ENCODE results near the gene KREMEN1. TPM values are rescaled to one million over a fixed set of nuclear protein-coding genes. Genes with fewer than 3 reads are reported as not detected.
"Not testable (repeated sequence)": the region's sequence is repeated elsewhere in the genome, so short reads cannot be mapped to it uniquely, and the experiment has no call there.

The KREMEN1 gene
- polyA plus RNA-seq, 4 donors, result 1.1 to 24.6 (median 7.0) TPM

- H3K4me1 ChIP-seq (ENCODE audit: control insufficient read depth in 3 of 3, insufficient read depth in 2 of 3, low read depth in 1 of 3, low read length in 2 of 3), result peaks cover 6 to 35% (median 7%) of the 10 kb centered on the region in 3 donors
- WGBS, 3 donors, result 2 to 8% (median 3%) methylated on average over 28 to 32 of the region's 32 CpGs
- no peaks in the 10 kb centered on the region for H3K9me3 ChIP-seq (ENCODE audit: control insufficient read depth in 2 of 2, insufficient read depth in 1 of 2, low read depth in 1 of 2, low read length in 1 of 2)
- H3K36me3 ChIP-seq (ENCODE audit: control insufficient read depth in 3 of 3, insufficient read depth in 2 of 3, low read depth in 1 of 3, low read length in 3 of 3), result peaks cover 0 to 16% (median 0%) of the 10 kb centered on the region in 3 donors
- peak overlapping the region in 2 of 3 donors; percentile 41 to 93 for H3K27ac ChIP-seq (ENCODE audit: low read depth in 1 of 3, low read length in 2 of 3)
- peak overlapping the region in 2 of 3 donors; percentile 52 to 55 for H3K4me3 ChIP-seq (ENCODE audit: low read depth in 1 of 3, low read length in 3 of 3)
- FAIRE-seq, result no peak
- H3K27me3 ChIP-seq (ENCODE audit: control insufficient read depth in 3 of 3, insufficient read depth in 3 of 3, low read length in 3 of 3), result no peaks in the 10 kb centered on the region
- peak; percentile 74 to 89 for DNase-seq
These were observed 42.1 kb upstream of the KREMEN1 start for GRCh38 chr22:29030618-29031226.

GRCh38 chr22:29031227-29032011, 41.4 kb upstream of the KREMEN1 start:
- H3K27me3 ChIP-seq (ENCODE audit: control insufficient read depth in 3 of 3, insufficient read depth in 3 of 3, low read length in 3 of 3), result no peaks in the 10 kb centered on the region
- peak overlapping the region in 1 of 3 donors; percentile 52 for H3K4me3 ChIP-seq (ENCODE audit: low read depth in 1 of 3, low read length in 3 of 3)
- 34 to 38% (median 35%) methylated on average over 16 to 18 of the region's 18 CpGs for WGBS, 3 donors
- no peaks in the 10 kb centered on the region for H3K9me3 ChIP-seq (ENCODE audit: control insufficient read depth in 2 of 2, insufficient read depth in 1 of 2, low read depth in 1 of 2, low read length in 1 of 2)
- peak overlapping the region in 2 of 3 donors; percentile 41 to 93 for H3K27ac ChIP-seq (ENCODE audit: low read depth in 1 of 3, low read length in 2 of 3)
- DNase-seq (peak in 1 of 2 donors; percentile 68), FAIRE-seq (no peak)
- H3K36me3 ChIP-seq (ENCODE audit: control insufficient read depth in 3 of 3, insufficient read depth in 2 of 3, low read depth in 1 of 3, low read length in 3 of 3), result peaks cover 0 to 14% (median 0%) of the 10 kb centered on the region in 3 donors
- peaks cover 6 to 35% (median 7%) of the 10 kb centered on the region in 3 donors for H3K4me1 ChIP-seq (ENCODE audit: control insufficient read depth in 3 of 3, insufficient read depth in 2 of 3, low read depth in 1 of 3, low read length in 2 of 3)

GRCh38 chr22:29032014-29032475, 40.8 kb upstream of the KREMEN1 start:
- WGBS, 3 donors, result 76 to 82% (median 77%) methylated on average over 8 of the region's 8 CpGs

DNA sequence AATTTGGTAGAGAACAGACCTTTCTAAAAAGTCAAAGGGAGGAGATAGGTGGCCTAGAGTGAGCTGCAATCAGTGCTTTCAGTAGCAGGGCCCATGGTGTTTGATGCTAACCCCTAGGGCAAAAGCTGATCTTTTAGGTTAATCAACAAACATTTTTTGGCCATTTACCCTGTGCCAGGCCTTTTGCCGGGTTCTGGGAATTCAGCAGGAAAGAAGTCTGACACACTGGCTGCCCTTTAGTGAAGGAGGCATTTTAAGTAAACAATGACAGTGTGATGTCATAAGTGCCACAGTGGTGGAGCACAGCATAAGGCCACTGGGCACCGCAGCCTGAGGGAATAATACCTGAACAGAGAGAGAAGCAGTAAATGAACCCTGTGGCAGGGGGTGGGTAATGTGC, 40.3 kb upstream of the KREMEN1 start:
- Histone ChIP-seq H3K27ac (ENCODE audit: low read depth in 1 of 3, low read length in 2 of 3) (peak overlapping the region in 1 of 3 donors; percentile 93), H3K4me1 (ENCODE audit: control insufficient read depth in 3 of 3, insufficient read depth in 2 of 3, low read depth in 1 of 3, low read length in 2 of 3) (peaks cover 6 to 42% (median 7%) of the 10 kb centered on the region in 3 donors), H3K4me3 (ENCODE audit: low read depth in 1 of 3, low read length in 3 of 3) (no peak overlapping the region), H3K9me3 (ENCODE audit: control insufficient read depth in 2 of 2, insufficient read depth in 1 of 2, low read depth in 1 of 2, low read length in 1 of 2) (no peaks in the 10 kb centered on the region), H3K36me3 (ENCODE audit: control insufficient read depth in 3 of 3, insufficient read depth in 2 of 3, low read depth in 1 of 3, low read length in 3 of 3) (peaks cover 0 to 9% (median 0%) of the 10 kb centered on the region in 3 donors), H3K27me3 (ENCODE audit: control insufficient read depth in 3 of 3, insufficient read depth in 3 of 3, low read length in 3 of 3) (no peaks in the 10 kb centered on the region)
- FAIRE-seq (no peak), DNase-seq (no peak)
- WGBS, 3 donors, result 47 to 67% (median 63%) methylated on average over 2 of the region's 2 CpGs

More at GRCh38 chr22:29032014-29032475, 40.8 kb upstream of the KREMEN1 start:
- peaks cover 6 to 38% (median 7%) of the 10 kb centered on the region in 3 donors for H3K4me1 ChIP-seq (ENCODE audit: control insufficient read depth in 3 of 3, insufficient read depth in 2 of 3, low read depth in 1 of 3, low read length in 2 of 3)
- no peak overlapping the region for H3K4me3 ChIP-seq (ENCODE audit: low read depth in 1 of 3, low read length in 3 of 3)
- DNase-seq (no peak), FAIRE-seq (no peak)
- H3K27me3 ChIP-seq (ENCODE audit: control insufficient read depth in 3 of 3, insufficient read depth in 3 of 3, low read length in 3 of 3), result no peaks in the 10 kb centered on the region
- peaks cover 0 to 11% (median 0%) of the 10 kb centered on the region in 3 donors for H3K36me3 ChIP-seq (ENCODE audit: control insufficient read depth in 3 of 3, insufficient read depth in 2 of 3, low read depth in 1 of 3, low read length in 3 of 3)
- H3K27ac ChIP-seq (ENCODE audit: low read depth in 1 of 3, low read length in 2 of 3), result peak overlapping the region in 2 of 3 donors; percentile 41 to 93
- H3K9me3 ChIP-seq (ENCODE audit: control insufficient read depth in 2 of 2, insufficient read depth in 1 of 2, low read depth in 1 of 2, low read length in 1 of 2), result no peaks in the 10 kb centered on the region

DNA sequence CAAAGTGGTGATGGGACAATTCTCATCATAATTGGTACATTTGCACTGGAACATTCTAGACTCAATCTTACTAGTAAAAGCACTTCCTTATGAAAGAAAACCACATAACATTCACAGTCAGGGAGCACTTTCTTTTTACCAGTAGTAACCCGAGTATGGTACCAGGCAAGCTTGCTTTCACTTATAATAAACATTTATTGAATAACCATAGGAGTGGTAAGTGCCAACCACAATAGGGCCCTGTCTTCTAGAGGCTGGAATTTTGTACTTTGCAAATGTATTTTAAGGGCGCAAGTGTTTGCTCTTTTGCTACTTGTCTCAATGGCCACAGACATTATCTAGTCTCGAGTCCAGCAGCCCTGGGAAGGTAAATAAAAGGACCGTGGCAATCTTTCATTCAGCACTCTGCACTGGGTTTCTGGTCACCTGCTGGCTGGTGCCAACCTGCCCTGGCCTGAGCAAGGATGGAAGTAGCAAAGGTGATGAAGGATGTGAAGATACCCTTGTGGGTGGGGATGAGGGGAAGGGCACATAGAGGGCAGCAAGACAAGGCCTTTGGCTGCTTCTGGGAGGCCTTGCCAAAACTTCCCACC, 35.4 kb upstream of the KREMEN1 start:
- Histone ChIP-seq H3K9me3 (ENCODE audit: control insufficient read depth in 2 of 2, insufficient read depth in 1 of 2, low read depth in 1 of 2, low read length in 1 of 2) (no peaks in the 10 kb centered on the region), H3K27ac (ENCODE audit: low read depth in 1 of 3, low read length in 2 of 3) (no peak overlapping the region), H3K27me3 (ENCODE audit: control insufficient read depth in 3 of 3, insufficient read depth in 3 of 3, low read length in 3 of 3) (no peaks in the 10 kb centered on the region), H3K4me3 (ENCODE audit: low read depth in 1 of 3, low read length in 3 of 3) (no peak overlapping the region), H3K4me1 (ENCODE audit: control insufficient read depth in 3 of 3, insufficient read depth in 2 of 3, low read depth in 1 of 3, low read length in 2 of 3) (peaks cover 0 to 25% (median 4%) of the 10 kb centered on the region in 3 donors), H3K36me3 (ENCODE audit: control insufficient read depth in 3 of 3, insufficient read depth in 2 of 3, low read depth in 1 of 3, low read length in 3 of 3) (peaks cover 0 to 9% (median 0%) of the 10 kb centered on the region in 3 donors)
- 27 to 62% (median 34%) methylated on average over 4 of the region's 4 CpGs for WGBS, 3 donors
- FAIRE-seq, result no peak
- DNase-seq, result no peak

DNA sequence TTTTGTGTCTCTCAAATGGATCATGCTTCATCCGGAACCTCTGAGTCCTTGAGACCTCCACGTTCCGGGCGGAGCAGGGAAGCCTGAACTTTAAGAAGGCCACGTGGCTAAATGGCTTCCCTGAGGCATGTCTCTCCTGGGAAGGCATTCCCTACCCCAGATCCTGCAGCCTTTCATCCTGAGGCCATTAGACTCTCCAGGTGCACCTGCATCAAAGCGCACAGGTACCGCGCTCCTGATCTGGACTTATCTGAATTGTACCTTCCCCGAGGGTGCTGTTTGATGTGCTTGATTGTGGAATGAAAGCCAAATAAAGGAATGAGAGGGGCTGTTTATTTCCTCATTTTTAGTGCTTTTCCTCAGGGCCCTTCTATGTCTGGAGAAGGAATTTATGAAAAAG, 33.7 kb upstream of the KREMEN1 start:
- Histone ChIP-seq H3K27ac (ENCODE audit: low read depth in 1 of 3, low read length in 2 of 3) (peak overlapping the region in 2 of 3 donors; percentile 36 to 52), H3K4me3 (ENCODE audit: low read depth in 1 of 3, low read length in 3 of 3) (no peak overlapping the region), H3K27me3 (ENCODE audit: control insufficient read depth in 3 of 3, insufficient read depth in 3 of 3, low read length in 3 of 3) (no peaks in the 10 kb centered on the region), H3K4me1 (ENCODE audit: control insufficient read depth in 3 of 3, insufficient read depth in 2 of 3, low read depth in 1 of 3, low read length in 2 of 3) (peaks cover 0 to 22% (median 4%) of the 10 kb centered on the region in 3 donors), H3K36me3 (ENCODE audit: control insufficient read depth in 3 of 3, insufficient read depth in 2 of 3, low read depth in 1 of 3, low read length in 3 of 3) (peaks cover 0 to 12% (median 3%) of the 10 kb centered on the region in 3 donors), H3K9me3 (ENCODE audit: control insufficient read depth in 2 of 2, insufficient read depth in 1 of 2, low read depth in 1 of 2, low read length in 1 of 2) (no peaks in the 10 kb centered on the region)
- WGBS, 3 donors, result 20 to 60% (median 39%) methylated on average over 9 of the region's 9 CpGs
- FAIRE-seq, result no peak
- DNase-seq, result peak; percentile 38 to 40

DNA sequence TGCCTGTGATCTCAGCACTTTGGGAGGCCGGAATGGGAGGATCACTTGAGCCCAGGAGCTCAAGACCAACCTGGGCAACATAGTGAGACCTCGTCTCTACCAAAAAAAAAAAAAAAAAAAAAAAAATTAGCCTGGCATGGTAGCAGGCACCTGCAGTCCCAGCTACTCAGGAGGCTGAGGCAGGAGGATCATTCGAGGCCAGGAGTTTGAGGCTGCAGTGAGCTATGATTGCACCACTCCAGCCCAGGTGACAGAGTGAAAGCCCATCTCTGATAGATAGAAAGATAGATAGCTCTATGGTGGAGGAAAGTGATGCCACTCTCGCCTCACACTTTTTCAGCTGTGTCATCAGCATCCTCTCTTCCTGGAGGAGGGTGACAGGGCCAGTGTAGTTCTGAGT, 33.2 kb upstream of the KREMEN1 start:
- 52 to 81% (median 70%) methylated on average over 4 of the region's 4 CpGs for WGBS, 3 donors
- not testable (repeated sequence) for H3K27me3 ChIP-seq (ENCODE audit: control insufficient read depth in 3 of 3, insufficient read depth in 3 of 3, low read length in 3 of 3); H3K27ac ChIP-seq (ENCODE audit: low read depth in 1 of 3, low read length in 2 of 3); FAIRE-seq; H3K9me3 ChIP-seq (ENCODE audit: control insufficient read depth in 2 of 2, insufficient read depth in 1 of 2, low read depth in 1 of 2, low read length in 1 of 2); H3K4me3 ChIP-seq (ENCODE audit: low read depth in 1 of 3, low read length in 3 of 3); DNase-seq
- Histone ChIP-seq H3K36me3 (ENCODE audit: control insufficient read depth in 3 of 3, insufficient read depth in 2 of 3, low read depth in 1 of 3, low read length in 3 of 3) (peaks cover 0 to 17% (median 5%) of the 10 kb centered on the region in 3 donors), H3K4me1 (ENCODE audit: control insufficient read depth in 3 of 3, insufficient read depth in 2 of 3, low read depth in 1 of 3, low read length in 2 of 3) (peaks cover 0 to 22% (median 4%) of the 10 kb centered on the region in 3 donors)

Data from small intestine (tissue), 7 donors.